ENCODE results near the gene TSPY10.
"Not testable (repeated sequence)": the region's sequence is repeated elsewhere in the genome, so short reads cannot be mapped to it uniquely, and the experiment has no call there.

The TSPY10 gene, protein sequence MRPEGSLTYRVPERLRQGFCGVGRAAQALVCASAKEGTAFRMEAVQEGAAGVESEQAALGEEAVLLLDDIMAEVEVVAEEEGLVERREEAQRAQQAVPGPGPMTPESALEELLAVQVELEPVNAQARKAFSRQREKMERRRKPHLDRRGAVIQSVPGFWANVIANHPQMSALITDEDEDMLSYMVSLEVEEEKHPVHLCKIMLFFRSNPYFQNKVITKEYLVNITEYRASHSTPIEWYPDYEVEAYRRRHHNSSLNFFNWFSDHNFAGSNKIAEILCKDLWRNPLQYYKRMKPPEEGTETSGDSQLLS

DNA sequence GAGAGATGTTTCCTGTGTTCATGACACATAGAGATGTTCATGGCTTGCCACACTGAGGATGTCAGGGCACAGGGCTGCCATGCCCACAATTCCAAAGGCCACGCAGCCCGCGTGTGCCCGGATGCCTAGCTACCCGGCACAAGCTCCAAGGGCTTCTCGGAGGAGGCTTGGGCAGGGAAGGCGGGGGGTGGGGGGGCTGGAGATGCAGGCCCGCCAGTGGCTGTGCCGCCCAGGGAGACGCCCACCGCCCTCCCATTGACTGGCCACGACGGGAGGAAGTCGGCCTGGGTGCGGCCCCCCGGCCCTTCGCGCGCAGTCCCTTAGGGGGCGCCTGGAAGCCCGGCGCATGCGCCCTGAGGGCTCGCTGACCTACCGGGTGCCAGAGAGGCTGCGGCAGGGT lies at the start of gene TSPY10:
Gene TSPY10, plus strand, starts transcription at position 301 of the 400 bp plus-strand sequence. Its CDS starts 46 bp downstream, at position 347.
- not testable (repeated sequence) for DNase-seq

DNA sequence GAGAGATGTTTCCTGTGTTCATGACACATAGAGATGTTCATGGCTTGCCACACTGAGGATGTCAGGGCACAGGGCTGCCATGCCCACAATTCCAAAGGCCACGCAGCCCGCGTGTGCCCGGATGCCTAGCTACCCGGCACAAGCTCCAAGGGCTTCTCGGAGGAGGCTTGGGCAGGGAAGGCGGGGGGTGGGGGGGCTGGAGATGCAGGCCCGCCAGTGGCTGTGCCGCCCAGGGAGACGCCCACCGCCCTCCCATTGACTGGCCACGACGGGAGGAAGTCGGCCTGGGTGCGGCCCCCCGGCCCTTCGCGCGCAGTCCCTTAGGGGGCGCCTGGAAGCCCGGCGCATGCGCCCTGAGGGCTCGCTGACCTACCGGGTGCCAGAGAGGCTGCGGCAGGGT lies 40.7 kb upstream of the TSPY10 start, which contains the start of gene TSPY9:
Gene TSPY9, plus strand, starts transcription at position 301 of the 400 bp plus-strand sequence. Its CDS starts 46 bp downstream, at position 347.
- not testable (repeated sequence) for DNase-seq

DNA sequence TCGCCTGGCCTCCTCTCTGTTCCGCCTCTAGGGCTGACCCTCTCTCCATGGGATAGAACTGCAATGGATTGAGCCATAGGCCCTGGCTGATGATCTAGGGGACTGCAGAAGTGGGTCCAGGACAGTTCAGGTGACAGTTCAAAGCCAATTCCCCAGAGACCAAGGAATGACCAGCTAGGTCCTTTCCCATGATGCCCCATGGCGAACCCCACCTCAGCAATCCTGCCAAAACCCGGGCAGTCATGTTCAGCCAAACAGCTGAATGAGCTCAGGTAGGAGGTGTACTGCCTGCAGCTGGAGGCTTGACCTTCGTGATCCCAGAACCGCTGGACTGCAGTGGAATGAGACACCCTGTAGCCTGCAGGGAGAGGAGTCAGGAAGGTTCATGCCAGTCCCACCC lies 23.3 kb upstream of the TSPY10 start:
- DNase-seq, result not testable (repeated sequence)

DNA sequence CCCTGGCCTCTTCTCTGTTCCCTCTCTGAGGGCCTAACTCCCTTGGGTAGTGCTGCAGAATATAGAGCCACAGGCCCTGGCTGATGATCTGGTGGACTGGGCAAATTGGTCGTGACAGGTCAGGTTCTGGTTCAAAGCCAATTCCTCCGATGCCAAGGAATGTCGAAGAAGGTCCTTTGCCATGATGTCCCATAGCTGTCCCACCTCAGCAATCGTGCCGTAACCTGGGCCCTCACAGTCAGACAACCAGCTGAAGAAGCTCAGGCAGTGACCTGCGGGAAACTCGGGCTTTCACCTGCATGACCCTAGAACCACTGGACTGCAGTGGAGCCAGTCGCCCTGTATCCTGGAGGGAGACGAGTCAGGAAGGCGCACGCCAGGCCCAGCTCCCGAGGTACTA lies 11.4 kb upstream of the TSPY10 start:
- not testable (repeated sequence) for DNase-seq
